22Rv1 (cell line): ENCODE results near the gene SPRING1.

Experiments
- ZFX ChIP-seq: fragments of 450-650 bp; IDR thresholded peaks from 2 replicates; pipeline ENCODE4 v1.6.1; 2017; ENCODE audit warnings: antibody characterized with exemption, borderline replicate concordance
- TF ChIP-seq, protein P1 (sequence below): fragments of 450-650 bp; IDR thresholded peaks from 2 replicates; pipeline ENCODE4 v1.5.1; 2017; ENCODE audit warnings: mild to moderate bottlenecking

GRCh38 chr12:116700066-116700465 is 37.8 kb downstream of the SPRING1 start:
- TF ChIP-seq, protein P1, sequence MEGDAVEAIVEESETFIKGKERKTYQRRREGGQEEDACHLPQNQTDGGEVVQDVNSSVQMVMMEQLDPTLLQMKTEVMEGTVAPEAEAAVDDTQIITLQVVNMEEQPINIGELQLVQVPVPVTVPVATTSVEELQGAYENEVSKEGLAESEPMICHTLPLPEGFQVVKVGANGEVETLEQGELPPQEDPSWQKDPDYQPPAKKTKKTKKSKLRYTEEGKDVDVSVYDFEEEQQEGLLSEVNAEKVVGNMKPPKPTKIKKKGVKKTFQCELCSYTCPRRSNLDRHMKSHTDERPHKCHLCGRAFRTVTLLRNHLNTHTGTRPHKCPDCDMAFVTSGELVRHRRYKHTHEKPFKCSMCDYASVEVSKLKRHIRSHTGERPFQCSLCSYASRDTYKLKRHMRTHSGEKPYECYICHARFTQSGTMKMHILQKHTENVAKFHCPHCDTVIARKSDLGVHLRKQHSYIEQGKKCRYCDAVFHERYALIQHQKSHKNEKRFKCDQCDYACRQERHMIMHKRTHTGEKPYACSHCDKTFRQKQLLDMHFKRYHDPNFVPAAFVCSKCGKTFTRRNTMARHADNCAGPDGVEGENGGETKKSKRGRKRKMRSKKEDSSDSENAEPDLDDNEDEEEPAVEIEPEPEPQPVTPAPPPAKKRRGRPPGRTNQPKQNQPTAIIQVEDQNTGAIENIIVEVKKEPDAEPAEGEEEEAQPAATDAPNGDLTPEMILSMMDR = no peak
- no peak for TF ChIP-seq ZFX
